ENCODE data around the gene ATF7.

Gene ATF7

GRCh38 chr12:53625946-53626701, at the start of gene ATF7:
Gene ATF7 (minus strand): TSS chr12:53626382. CDS start chr12:53601000, 25,382 bp downstream.
- TF ChIP-seq CTCF (IDR thresholded peaks at IDR 0.05; ENCODE audit: control insufficient read depth, extremely low read depth, insufficient read depth) = no peak
- H3K4me3 ChIP-seq (ENCODE audit: low read depth, low read length) = peak within 1 kb of the TSS; percentile 91
- DNase-seq (ENCODE audit: low read depth) = peak; percentile 94

- TF ChIP-seq CTCF (IDR thresholded peaks at IDR 0.05; ENCODE audit: control insufficient read depth, extremely low read depth, insufficient read depth) = no peak
- no peak for DNase-seq (ENCODE audit: low read depth)
- H3K4me3 ChIP-seq (ENCODE audit: low read depth, low read length) = peak overlapping the region; percentile 68
Measured at GRCh38 chr12:53674977-53675700, 49.0 kb upstream of the ATF7 start.

- TF ChIP-seq CTCF (IDR thresholded peaks at IDR 0.05; ENCODE audit: control insufficient read depth, extremely low read depth, insufficient read depth) = no peak
- no peak for DNase-seq (ENCODE audit: low read depth)
- no peak overlapping the region for H3K4me3 ChIP-seq (ENCODE audit: low read depth, low read length)
Measured at GRCh38 chr12:53670971-53671370, 44.8 kb upstream of the ATF7 start.

GRCh38 chr12:53670308-53670707, 44.1 kb upstream of the ATF7 start:
- no peak for DNase-seq (ENCODE audit: low read depth)

GRCh38 chr12:53667080-53667479, 40.9 kb upstream of the ATF7 start:
- no peak for DNase-seq (ENCODE audit: low read depth)
- TF ChIP-seq CTCF (IDR thresholded peaks at IDR 0.05; ENCODE audit: control insufficient read depth, extremely low read depth, insufficient read depth) = no peak
- no peak overlapping the region for H3K4me3 ChIP-seq (ENCODE audit: low read depth, low read length)

More at GRCh38 chr12:53670308-53670707, 44.1 kb upstream of the ATF7 start:
- no peak for TF ChIP-seq CTCF (IDR thresholded peaks at IDR 0.05; ENCODE audit: control insufficient read depth, extremely low read depth, insufficient read depth)
- no peak overlapping the region for H3K4me3 ChIP-seq (ENCODE audit: low read depth, low read length)

GRCh38 chr12:53664936-53665335, 38.8 kb upstream of the ATF7 start:
- no peak for DNase-seq (ENCODE audit: low read depth)
- TF ChIP-seq CTCF (IDR thresholded peaks at IDR 0.05; ENCODE audit: control insufficient read depth, extremely low read depth, insufficient read depth) = no peak
- no peak overlapping the region for H3K4me3 ChIP-seq (ENCODE audit: low read depth, low read length)

Measured in LNCaP clone FGC (cell line).